H9 (cell line): ENCODE data around the gene CACNA1D. TPM values are rescaled to one million over a fixed set of nuclear protein-coding genes. Genes with fewer than 3 reads are reported as not detected.

ENCODE experiments used
- DNase-seq: peaks from one replicate; pipeline ENCODE4 v3.0.0-alpha.2; 2017
- H2AFZ ChIP-seq: one replicate; pipeline ENCODE4 v1.6.1; 2013; ENCODE audit warnings: mild to moderate bottlenecking, low read length, control low read depth, moderate library complexity
- H2AK5ac ChIP-seq: 2 replicates; pipeline ENCODE4 v1.6.1; 2013; ENCODE audit warnings: low read length, control low read depth, mixed read lengths; ENCODE audit not compliant: insufficient read length
- H2BK120ac ChIP-seq: one replicate; pipeline ENCODE4 v1.6.1; 2013; ENCODE audit warnings: low read depth, mild to moderate bottlenecking, low read length, control low read depth, inconsistent platforms; ENCODE audit not compliant: poor library complexity, severe bottlenecking
- H2BK12ac ChIP-seq: 2 replicates; pipeline ENCODE4 v1.6.1; 2013; ENCODE audit warnings: low read length, control low read depth, mixed read lengths, low read depth; ENCODE audit not compliant: insufficient read length
- H2BK15ac ChIP-seq: 2 replicates; pipeline ENCODE4 v1.6.1; 2013; ENCODE audit warnings: low read depth, low read length, control low read depth
- H2BK20ac ChIP-seq: one replicate; pipeline ENCODE4 v1.6.1; 2013; ENCODE audit warnings: low read depth, mild to moderate bottlenecking, low read length, control low read depth, inconsistent platforms; ENCODE audit not compliant: poor library complexity, severe bottlenecking
- H2BK5ac ChIP-seq: 2 replicates; pipeline ENCODE4 v1.6.1; 2013; ENCODE audit warnings: low read length, control low read depth, mixed read lengths; ENCODE audit not compliant: insufficient read length
- H3K14ac ChIP-seq: 2 replicates; pipeline ENCODE4 v1.6.1; 2013; ENCODE audit warnings: low read length, control low read depth; ENCODE audit not compliant: insufficient read depth
- H3K18ac ChIP-seq: 2 replicates; pipeline ENCODE4 v1.6.1; 2013; ENCODE audit warnings: low read depth, mild to moderate bottlenecking, mixed read lengths, low read length, control low read depth; ENCODE audit not compliant: insufficient read length
- H3K23ac ChIP-seq: 2 replicates; pipeline ENCODE4 v1.6.1; 2013; ENCODE audit warnings: low read length, control low read depth, mixed read lengths, low read depth; ENCODE audit not compliant: insufficient read length
- H3K23me2 ChIP-seq: 2 replicates; pipeline ENCODE4 v1.6.1; 2013; ENCODE audit warnings: low read depth, mild to moderate bottlenecking, mixed read lengths, low read length, control low read depth; ENCODE audit not compliant: insufficient read length, poor library complexity, severe bottlenecking
- H3K27ac ChIP-seq: 2 replicates; pipeline ENCODE4 v1.5.1; 2013; ENCODE audit warnings: low read length, control low read depth, mixed read lengths, low read depth; ENCODE audit not compliant: insufficient read length
- H3K27me3 ChIP-seq: 2 replicates; pipeline ENCODE4 v1.6.1; 2013; ENCODE audit warnings: low read length, control low read depth, inconsistent platforms; ENCODE audit not compliant: insufficient read depth
- H3K4ac ChIP-seq: 2 replicates; pipeline ENCODE4 v1.6.1; 2013; ENCODE audit warnings: low read depth, mild to moderate bottlenecking, control low read depth, inconsistent platforms, low read length, moderate library complexity
- H3K4me1 ChIP-seq: 2 replicates; pipeline ENCODE4 v1.6.1; 2013; ENCODE audit warnings: low read length, control low read depth, inconsistent platforms; ENCODE audit not compliant: insufficient read depth
- H3K4me2 ChIP-seq: 2 replicates; pipeline ENCODE4 v1.6.1; 2013; ENCODE audit warnings: low read length, control low read depth, mixed read lengths; ENCODE audit not compliant: insufficient read length, insufficient read depth
- H3K56ac ChIP-seq: 2 replicates; pipeline ENCODE4 v1.6.1; 2013; ENCODE audit warnings: low read depth, mild to moderate bottlenecking, mixed read lengths, low read length, control low read depth; ENCODE audit not compliant: insufficient read length
- H3K79me1 ChIP-seq: 2 replicates; pipeline ENCODE4 v1.6.1; 2013; ENCODE audit warnings: low read depth, mild to moderate bottlenecking, moderate library complexity, low read length, control low read depth, inconsistent platforms; ENCODE audit not compliant: insufficient read depth, poor library complexity, severe bottlenecking
- H3K79me2 ChIP-seq: 2 replicates; pipeline ENCODE4 v1.6.1; 2013; ENCODE audit warnings: low read length, control low read depth, inconsistent platforms; ENCODE audit not compliant: insufficient read depth
- H3K9ac ChIP-seq: 2 replicates; pipeline ENCODE4 v1.6.1; 2013; ENCODE audit warnings: low read length, control low read depth, mixed read lengths; ENCODE audit not compliant: insufficient read length; ENCODE audit errors: extremely low read depth
- H3K9me3 ChIP-seq: one replicate; pipeline ENCODE4 v1.6.1; 2013; ENCODE audit warnings: low read depth, low read length, inconsistent platforms; ENCODE audit not compliant: control insufficient read depth
- H3T11ph ChIP-seq: one replicate; pipeline ENCODE4 v1.6.1; 2013; ENCODE audit warnings: mild to moderate bottlenecking, low read length, control low read depth, inconsistent platforms
- H4K20me1 ChIP-seq: one replicate; pipeline ENCODE4 v1.6.1; 2013; ENCODE audit not compliant: control insufficient read depth, insufficient read length, insufficient read depth
- H4K5ac ChIP-seq: 2 replicates; pipeline ENCODE4 v1.6.1; 2013; ENCODE audit warnings: low read depth, mild to moderate bottlenecking, mixed read lengths, low read length, control low read depth; ENCODE audit not compliant: insufficient read length
- H4K8ac ChIP-seq: replicated peaks from 2 replicates; pipeline ENCODE4 v1.6.1; 2013; ENCODE audit warnings: low read length, control low read depth, mixed read lengths, low read depth; ENCODE audit not compliant: insufficient read length
- H4K91ac ChIP-seq: 2 replicates; pipeline ENCODE4 v1.6.1; 2013; ENCODE audit warnings: low read depth, mild to moderate bottlenecking, moderate library complexity, mixed read lengths, low read length, control low read depth; ENCODE audit not compliant: insufficient read length
- H3K27ac Mint-ChIP-seq, 3 experiments: 2 replicates in 2 of 3; 3 replicates in 1 of 3; pipeline ENCODE4 v1.8.0; 2020 to 2021; ENCODE audit warnings: mixed read lengths in 3 of 3, mild to moderate bottlenecking in 1 of 3, moderate library complexity in 1 of 3
- H3K27me3 Mint-ChIP-seq: 2 replicates; pipeline ENCODE4 v1.8.0; 2021; ENCODE audit warnings: low read depth, mild to moderate bottlenecking, moderate library complexity, mixed read lengths
- H3K36me3 Mint-ChIP-seq, 3 experiments: 2 replicates in 2 of 3; 3 replicates in 1 of 3; pipeline ENCODE4 v1.8.0; 2020 to 2021; ENCODE audit warnings: low read depth in 3 of 3, mixed read lengths in 3 of 3; ENCODE audit not compliant: insufficient read depth in 1 of 3
- H3K4me1 Mint-ChIP-seq, 2 experiments: 2 replicates each; pipeline ENCODE4 v1.8.0; 2020; ENCODE audit warnings: mixed read lengths in 2 of 2
- H3K4me3 Mint-ChIP-seq, 2 experiments: 2 replicates in 1 of 2; 3 replicates in 1 of 2; pipeline ENCODE4 v1.8.0; 2020 to 2021; ENCODE audit warnings: mild to moderate bottlenecking in 2 of 2, mixed read lengths in 2 of 2, moderate library complexity in 1 of 2
- H3K9me3 Mint-ChIP-seq, 2 experiments: 2 replicates in 1 of 2; 3 replicates in 1 of 2; pipeline ENCODE4 v1.8.0; 2020; ENCODE audit warnings: mild to moderate bottlenecking in 2 of 2, mixed read lengths in 2 of 2, moderate library complexity in 1 of 2
- CTCF ChIP-seq: fragments of 200-600 bp; sonication (generic); conservative IDR thresholded peaks from 3 replicates; pipeline ENCODE4 v1.8.0; 2021; ENCODE audit warnings: antibody characterized with exemption, mild to moderate bottlenecking
- WGBS: extraction: QIAGEN DNeasy Blood & Tissue Kit; methylation state at CpG from one replicate; pipeline ENCODE4 v1.1.7; 2013; ENCODE audit warnings: missing lambda C conversion rate, low lambda C conversion rate, mixed read lengths; ENCODE audit not compliant: insufficient read length; ENCODE audit errors: extremely low coverage; 5-methylcytosine and 5-hydroxymethylcytosine counted together
- total RNA-seq: library from RNA; stranded (reverse); gene quantifications from 2 replicates; pipeline ENCODE4 v1.2.1, GENCODE V29; 2021

The CACNA1D gene
- total RNA-seq, 1 experiment from 2014 or later = 3.5 TPM

GRCh38 chr3:53650928-53651661, 156.7 kb downstream of the CACNA1D start:
- DNase-seq = no peak
- H2BK5ac ChIP-seq = no peak overlapping the region

More at GRCh38 chr3:53650928-53651661, 156.7 kb downstream of the CACNA1D start:
- no peak overlapping the region for H3K9ac ChIP-seq
- no peak overlapping the region for H4K8ac ChIP-seq
- no peak overlapping the region for H3K27ac ChIP-seq
- H3T11ph ChIP-seq = no peak overlapping the region
- H2AFZ ChIP-seq = no peak overlapping the region
- peaks cover 7 to 8% of the 10 kb centered on the region in 2 experiments for H3K9me3 Mint-ChIP-seq
- H3K4me2 ChIP-seq = no peak overlapping the region
- no peak overlapping the region for H3K14ac ChIP-seq
- H3K18ac ChIP-seq = no peak overlapping the region
- H4K91ac ChIP-seq = no peak overlapping the region
- no peak overlapping the region for H4K5ac ChIP-seq
- H3K4me1 ChIP-seq = no peaks in the 10 kb centered on the region
- no CpG with 5 or more reads among the region's 5 CpGs for WGBS
- H2BK15ac ChIP-seq = no peak overlapping the region
- H3K36me3 Mint-ChIP-seq = peaks cover 2 to 6% (median 5%) of the 10 kb centered on the region in 3 experiments; a peak in 4 of 7 replicates
- no peak overlapping the region for H2BK20ac ChIP-seq
- H2AK5ac ChIP-seq = no peak overlapping the region
- no peaks in the 10 kb centered on the region for H3K27me3 ChIP-seq
- no peak overlapping the region for H2BK12ac ChIP-seq
- H3K79me1 ChIP-seq = no peaks in the 10 kb centered on the region
- no peaks in the 10 kb centered on the region for H3K23me2 ChIP-seq
- H3K79me2 ChIP-seq = no peaks in the 10 kb centered on the region
- no peaks in the 10 kb centered on the region for H3K4me1 Mint-ChIP-seq
- no peak overlapping the region for H2BK120ac ChIP-seq
- H3K9me3 ChIP-seq = no peaks in the 10 kb centered on the region
- no peak overlapping the region for H3K27ac Mint-ChIP-seq
- H3K4ac ChIP-seq = no peak overlapping the region
- no peak overlapping the region for H3K56ac ChIP-seq
- TF ChIP-seq CTCF = no peak
- H3K27me3 Mint-ChIP-seq = no peaks in the 10 kb centered on the region
- no peaks in the 10 kb centered on the region for H4K20me1 ChIP-seq
- no peak overlapping the region for H3K23ac ChIP-seq
- H3K4me3 Mint-ChIP-seq = no peak overlapping the region
